Measurements from ENCODE around the gene ABCC6.
"Not testable (repeated sequence)": the region's sequence is repeated elsewhere in the genome, so short reads cannot be mapped to it uniquely, and the experiment has no call there.

DNA sequence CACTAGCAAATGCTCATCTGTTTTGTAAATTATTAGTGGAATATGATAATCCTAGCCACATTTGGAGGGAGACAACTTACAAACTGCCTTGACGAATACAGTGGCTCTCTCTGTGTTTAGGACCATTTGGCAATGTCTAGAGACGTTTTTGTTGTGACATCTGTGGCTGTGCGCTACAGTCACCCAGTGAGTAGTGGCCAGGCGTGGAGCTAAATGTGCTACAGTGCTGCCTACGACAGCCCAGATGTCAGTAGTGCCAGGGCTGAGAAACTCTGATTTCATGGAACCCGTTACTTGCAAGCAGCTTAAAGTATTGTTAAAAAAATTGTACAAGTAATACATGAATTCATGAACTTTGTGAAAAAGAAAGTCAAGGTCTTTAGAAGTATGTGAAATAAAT is 13.8 kb upstream of the ABCC6 start:
- TF ChIP-seq POLR2AphosphoS5 (IDR thresholded peaks at IDR 0.05; ENCODE audit: low read depth); CTCF (IDR thresholded peaks at IDR 0.05; ENCODE audit: insufficient read depth, low read length); GABPA (IDR thresholded peaks at IDR 0.05; ENCODE audit: low read depth): not testable (repeated sequence)
